HG02973 (cell line): ENCODE measurements around the gene ARSA.

Experiments
- ATAC-seq: cut with Tn5 transposase; IDR thresholded peaks from one replicate; pipeline ENCODE4 v1.9.1; 2021; ENCODE audit warnings: moderate library complexity; ENCODE audit not compliant: unreplicated experiment

The ARSA gene

GRCh38 chr22:50606165-50606945 is 21.6 kb downstream of the ARSA start:
- no peak for ATAC-seq

GRCh38 chr22:50605613-50606074 is 22.3 kb downstream of the ARSA start:
- ATAC-seq: no peak

GRCh38 chr22:50605002-50605612 is 22.8 kb downstream of the ARSA start:
- no peak for ATAC-seq

GRCh38 chr22:50604256-50605001 is 23.5 kb downstream of the ARSA start:
- no peak for ATAC-seq

GRCh38 chr22:50603511-50604255 is 24.3 kb downstream of the ARSA start:
- ATAC-seq: no peak

GRCh38 chr22:50602338-50602700 is 25.6 kb downstream of the ARSA start:
- ATAC-seq: no peak

GRCh38 chr22:50601669-50602337 is 26.1 kb downstream of the ARSA start:
- ATAC-seq: no peak

GRCh38 chr22:50600967-50601668 is 26.8 kb downstream of the ARSA start:
- no peak for ATAC-seq

GRCh38 chr22:50600538-50600937 is 27.4 kb downstream of the ARSA start, which contains the start of gene MAPK8IP2:
MAPK8IP2 (plus strand) TSS chr22:50600793; CDS start chr22:50600819, 26 bp downstream.
- ATAC-seq: no peak

GRCh38 chr22:50599816-50600455 is 28.0 kb downstream of the ARSA start:
- no peak for ATAC-seq

GRCh38 chr22:50597097-50597496 is 30.9 kb downstream of the ARSA start:
- no peak for ATAC-seq

- ATAC-seq: no peak
Observed at GRCh38 chr22:50595189-50595588, 32.8 kb downstream of the ARSA start.

GRCh38 chr22:50587407-50587806 is 40.5 kb downstream of the ARSA start:
- ATAC-seq: no peak

GRCh38 chr22:50586416-50586815 is 41.5 kb downstream of the ARSA start:
- ATAC-seq: no peak

GRCh38 chr22:50585781-50586180 is 42.2 kb downstream of the ARSA start:
- ATAC-seq: no peak

- no peak for ATAC-seq
Observed at GRCh38 chr22:50585238-50585637, 42.7 kb downstream of the ARSA start.

GRCh38 chr22:50584106-50585096 is 43.6 kb downstream of the ARSA start:
- ATAC-seq: no peak

- peak; percentile 24 for ATAC-seq
Observed at GRCh38 chr22:50583294-50583861, 44.6 kb downstream of the ARSA start.
